ENCODE data around the gene ZNF804B.

Gene ZNF804B

DNA sequence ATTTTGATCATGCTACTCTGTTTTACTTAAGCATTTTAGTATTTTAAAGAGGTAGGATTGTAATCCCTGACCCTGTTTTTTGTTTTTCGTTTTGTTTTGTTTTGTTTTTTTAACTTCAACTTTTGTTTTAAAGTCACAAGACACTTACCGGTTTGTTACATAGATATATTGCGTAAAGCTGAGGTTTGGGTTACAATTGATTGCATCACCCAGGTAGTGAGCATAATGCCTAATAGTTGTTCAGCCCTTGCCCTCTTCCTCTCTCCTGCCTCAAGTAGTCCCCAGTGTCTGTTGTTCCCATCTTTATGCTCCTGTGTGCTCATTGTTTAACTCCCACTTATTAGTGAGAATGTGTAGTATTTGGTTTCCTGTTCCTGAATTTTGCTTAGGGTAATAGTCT, 129.2 kb downstream of the ZNF804B start:
- 83 to 93% methylated on average over 3 of the region's 3 CpGs for WGBS, 2 experiments
- Histone ChIP-seq H3K27me3 (ENCODE audit: control insufficient read depth, insufficient read depth, low read length, poor library complexity, severe bottlenecking) (no peaks in the 10 kb centered on the region), H3K9me3 (ENCODE audit: control insufficient read depth, low read length) (no peaks in the 10 kb centered on the region), H3K4me1 (ENCODE audit: control insufficient read depth, insufficient read depth, low read length) (no peaks in the 10 kb centered on the region), H3K27ac (ENCODE audit: insufficient read depth, low read depth, low read length, poor library complexity, severe bottlenecking) (no peak overlapping the region), H3K4me3 (ENCODE audit: insufficient read depth, low read depth, low read length) (no peak overlapping the region), H3K36me3 (ENCODE audit: control insufficient read depth, insufficient read depth, low read length) (no peaks in the 10 kb centered on the region)

DNA sequence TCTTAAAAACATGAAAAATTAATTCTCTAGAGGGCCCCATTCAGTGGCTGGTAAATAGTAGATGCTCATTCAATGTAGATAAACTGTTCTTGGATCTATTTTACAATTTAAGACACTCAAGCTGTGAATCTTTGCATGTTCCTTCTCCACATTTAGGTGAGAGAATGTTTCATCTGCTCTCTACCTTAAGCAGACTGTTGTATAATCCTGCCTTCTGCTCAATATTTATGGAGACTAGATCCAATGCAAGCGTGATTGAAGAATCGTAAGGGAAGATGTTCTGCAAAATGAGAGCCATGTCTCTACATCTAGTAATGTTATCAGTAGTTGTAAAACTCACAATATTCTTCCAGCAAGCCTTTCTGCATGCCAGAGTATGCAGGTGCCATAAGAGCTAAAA, 151.0 kb downstream of the ZNF804B start:
- 89 to 100% methylated on average over 2 of the region's 2 CpGs for WGBS, 2 experiments

DNA sequence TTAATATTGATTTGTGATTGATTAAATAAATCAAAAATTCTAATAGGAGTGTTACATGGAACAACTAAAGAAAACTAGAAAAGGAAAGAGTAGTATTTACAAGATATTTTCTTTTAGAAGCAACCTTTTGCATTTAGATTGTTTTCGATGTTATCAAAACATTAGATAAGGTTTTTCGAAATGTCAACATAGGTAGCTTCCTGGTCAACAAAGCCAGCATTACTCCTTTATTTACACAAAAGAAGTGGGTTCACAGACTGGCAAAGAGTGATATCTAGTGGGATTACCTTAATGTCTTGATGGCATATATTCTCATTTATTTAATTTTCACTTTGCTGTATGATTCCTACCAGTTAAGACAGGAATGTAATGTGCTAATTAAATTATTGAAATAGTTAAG, 153.4 kb downstream of the ZNF804B start:
- H3K36me3 ChIP-seq (ENCODE audit: control insufficient read depth, insufficient read depth, low read length), result no peaks in the 10 kb centered on the region
- H3K4me3 ChIP-seq (ENCODE audit: insufficient read depth, low read depth, low read length), result no peak overlapping the region
- H3K27me3 ChIP-seq (ENCODE audit: control insufficient read depth, insufficient read depth, low read length, poor library complexity, severe bottlenecking), result no peaks in the 10 kb centered on the region
- 96% methylated on average over 2 of the region's 2 CpGs; no CpG with 5 or more reads in 1 of the 2 experiments for WGBS, 2 experiments
- no peaks in the 10 kb centered on the region for H3K9me3 ChIP-seq (ENCODE audit: control insufficient read depth, low read length)
- H3K27ac ChIP-seq (ENCODE audit: insufficient read depth, low read depth, low read length, poor library complexity, severe bottlenecking), result no peak overlapping the region
- no peaks in the 10 kb centered on the region for H3K4me1 ChIP-seq (ENCODE audit: control insufficient read depth, insufficient read depth, low read length)

More for the DNA sequence above, 151.0 kb downstream of the ZNF804B start:
- no peaks in the 10 kb centered on the region for H3K4me1 ChIP-seq (ENCODE audit: control insufficient read depth, insufficient read depth, low read length)
- no peaks in the 10 kb centered on the region for H3K36me3 ChIP-seq (ENCODE audit: control insufficient read depth, insufficient read depth, low read length)
- H3K27ac ChIP-seq (ENCODE audit: insufficient read depth, low read depth, low read length, poor library complexity, severe bottlenecking), result no peak overlapping the region
- no peaks in the 10 kb centered on the region for H3K9me3 ChIP-seq (ENCODE audit: control insufficient read depth, low read length)
- no peaks in the 10 kb centered on the region for H3K27me3 ChIP-seq (ENCODE audit: control insufficient read depth, insufficient read depth, low read length, poor library complexity, severe bottlenecking)
- H3K4me3 ChIP-seq (ENCODE audit: insufficient read depth, low read depth, low read length), result no peak overlapping the region

DNA sequence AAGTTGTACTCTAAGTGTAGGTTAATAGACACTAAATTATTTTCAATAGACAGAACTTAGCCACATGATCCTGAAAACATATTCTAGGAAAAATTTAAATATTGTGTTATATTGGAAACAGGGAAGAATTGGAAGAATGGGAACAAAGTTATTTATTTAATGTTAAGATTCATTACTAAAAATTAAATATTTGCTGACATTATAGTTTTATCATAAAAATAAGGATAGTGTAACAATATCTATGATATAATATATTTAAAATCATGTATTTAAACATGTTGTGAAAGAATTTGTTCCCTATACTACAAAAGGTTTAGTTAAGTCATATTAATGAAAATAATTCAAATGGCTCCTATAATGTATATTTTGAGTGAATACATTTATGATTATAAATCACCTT, 156.1 kb downstream of the ZNF804B start:
- Histone ChIP-seq H3K4me1 (ENCODE audit: control insufficient read depth, insufficient read depth, low read length) (no peaks in the 10 kb centered on the region), H3K36me3 (ENCODE audit: control insufficient read depth, insufficient read depth, low read length) (no peaks in the 10 kb centered on the region), H3K4me3 (ENCODE audit: insufficient read depth, low read depth, low read length) (no peak overlapping the region), H3K9me3 (ENCODE audit: control insufficient read depth, low read length) (no peaks in the 10 kb centered on the region), H3K27ac (ENCODE audit: insufficient read depth, low read depth, low read length, poor library complexity, severe bottlenecking) (no peak overlapping the region), H3K27me3 (ENCODE audit: control insufficient read depth, insufficient read depth, low read length, poor library complexity, severe bottlenecking) (no peaks in the 10 kb centered on the region)

DNA sequence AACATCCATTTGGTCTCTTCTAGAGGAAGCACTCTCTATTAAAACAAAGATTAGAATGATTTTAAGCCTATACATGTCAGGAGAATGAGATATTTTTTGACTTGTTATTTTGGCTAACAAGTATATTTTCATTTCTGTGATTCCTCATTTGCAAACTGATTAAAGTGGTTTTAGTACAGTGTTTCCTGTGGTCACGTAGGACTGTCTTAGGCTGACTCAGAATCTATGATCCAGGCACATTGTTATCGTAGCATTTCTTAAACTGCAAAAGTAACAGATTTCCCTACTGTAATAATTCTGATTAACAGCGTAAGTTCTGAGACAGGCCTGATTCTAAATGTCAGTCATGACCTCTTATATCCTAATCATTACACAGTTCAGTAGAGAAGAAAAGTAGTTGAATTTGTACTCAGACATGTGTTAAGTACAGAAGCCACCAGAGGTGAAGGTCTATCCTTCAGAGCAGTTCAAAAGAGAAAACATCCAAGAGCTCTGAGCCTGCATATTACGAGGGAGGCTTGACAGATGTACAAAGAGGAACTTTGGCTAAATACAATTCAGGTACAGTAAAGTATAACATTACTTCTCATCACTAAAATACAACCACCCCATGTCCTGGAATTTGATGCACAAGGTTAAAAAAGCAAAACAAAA, 160.1 kb downstream of the ZNF804B start:
- Histone ChIP-seq H3K27me3 (ENCODE audit: control insufficient read depth, insufficient read depth, low read length, poor library complexity, severe bottlenecking) (no peaks in the 10 kb centered on the region), H3K36me3 (ENCODE audit: control insufficient read depth, insufficient read depth, low read length) (no peaks in the 10 kb centered on the region), H3K4me1 (ENCODE audit: control insufficient read depth, insufficient read depth, low read length) (no peaks in the 10 kb centered on the region), H3K9me3 (ENCODE audit: control insufficient read depth, low read length) (no peaks in the 10 kb centered on the region), H3K27ac (ENCODE audit: insufficient read depth, low read depth, low read length, poor library complexity, severe bottlenecking) (no peak overlapping the region), H3K4me3 (ENCODE audit: insufficient read depth, low read depth, low read length) (no peak overlapping the region)
- 91% methylated on average over 4 of the region's 4 CpGs for WGBS, 2 experiments

DNA sequence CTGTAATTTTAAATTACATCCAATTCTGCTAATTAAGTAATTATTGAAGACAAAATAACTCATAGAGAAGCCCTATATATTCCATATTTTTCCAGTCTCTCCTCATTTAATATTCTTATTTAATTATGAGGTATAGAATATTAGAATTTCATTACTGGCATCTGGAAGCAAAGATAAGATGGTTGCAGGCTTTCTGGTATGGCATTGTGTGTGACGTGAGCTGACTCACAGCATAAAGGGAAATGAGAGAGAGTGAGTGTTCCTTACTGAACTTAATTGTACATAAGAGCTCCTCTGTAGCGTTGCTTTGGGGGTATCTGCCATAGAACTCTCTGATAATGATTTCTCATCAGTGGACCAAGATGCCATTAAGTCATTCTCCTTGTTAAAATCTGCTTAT, 163.4 kb downstream of the ZNF804B start:
- no peak overlapping the region for H3K4me3 ChIP-seq (ENCODE audit: insufficient read depth, low read depth, low read length)
- no peaks in the 10 kb centered on the region for H3K9me3 ChIP-seq (ENCODE audit: control insufficient read depth, low read length)
- no peaks in the 10 kb centered on the region for H3K4me1 ChIP-seq (ENCODE audit: control insufficient read depth, insufficient read depth, low read length)
- H3K27me3 ChIP-seq (ENCODE audit: control insufficient read depth, insufficient read depth, low read length, poor library complexity, severe bottlenecking), result no peaks in the 10 kb centered on the region
- WGBS, 2 experiments, result 85 to 96% methylated on average over 2 of the region's 2 CpGs
- H3K27ac ChIP-seq (ENCODE audit: insufficient read depth, low read depth, low read length, poor library complexity, severe bottlenecking), result no peak overlapping the region
- no peaks in the 10 kb centered on the region for H3K36me3 ChIP-seq (ENCODE audit: control insufficient read depth, insufficient read depth, low read length)

DNA sequence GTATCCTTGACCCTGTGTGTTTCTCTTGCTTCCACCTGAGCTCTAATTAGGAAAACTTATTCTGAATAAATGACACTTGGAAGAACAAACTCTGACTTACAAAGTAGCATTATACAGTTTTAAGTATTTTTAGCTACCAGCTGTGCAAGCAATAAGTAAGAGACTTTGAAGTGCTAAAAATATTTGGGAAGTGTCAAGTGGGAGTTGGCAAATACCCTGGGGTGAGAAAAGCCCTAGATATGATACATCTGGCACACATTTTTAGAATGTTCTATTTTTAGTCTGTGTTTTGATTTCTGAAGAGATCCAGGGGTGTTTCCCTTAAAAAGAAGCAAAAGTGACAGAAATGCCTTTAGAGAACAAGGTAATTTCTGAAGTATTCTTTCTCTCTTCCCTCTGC, 168.8 kb downstream of the ZNF804B start:
- H3K9me3 ChIP-seq (ENCODE audit: control insufficient read depth, low read length), result no peaks in the 10 kb centered on the region
- no peaks in the 10 kb centered on the region for H3K36me3 ChIP-seq (ENCODE audit: control insufficient read depth, insufficient read depth, low read length)
- H3K27ac ChIP-seq (ENCODE audit: insufficient read depth, low read depth, low read length, poor library complexity, severe bottlenecking), result no peak overlapping the region
- no peaks in the 10 kb centered on the region for H3K27me3 ChIP-seq (ENCODE audit: control insufficient read depth, insufficient read depth, low read length, poor library complexity, severe bottlenecking)
- no peaks in the 10 kb centered on the region for H3K4me1 ChIP-seq (ENCODE audit: control insufficient read depth, insufficient read depth, low read length)
- H3K4me3 ChIP-seq (ENCODE audit: insufficient read depth, low read depth, low read length), result no peak overlapping the region

DNA sequence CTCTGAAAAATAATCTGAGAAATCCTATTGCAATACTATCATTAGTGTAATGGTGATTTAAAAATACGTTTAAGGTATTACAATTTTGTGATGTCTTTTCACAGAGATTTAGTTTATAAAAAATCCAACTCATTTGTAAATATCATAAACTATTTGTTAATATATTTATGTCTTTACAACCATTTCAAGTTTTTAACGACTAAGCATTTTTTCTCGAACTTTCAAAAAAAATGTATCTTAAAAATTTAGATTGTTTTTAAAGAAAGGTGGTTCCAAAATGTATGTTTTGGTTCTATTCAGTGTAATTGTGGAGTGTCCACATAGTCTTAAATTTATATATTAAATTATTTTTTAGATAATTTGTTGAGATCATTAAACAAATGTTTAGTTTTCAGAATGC, 170.2 kb downstream of the ZNF804B start:
- H3K36me3 ChIP-seq (ENCODE audit: control insufficient read depth, insufficient read depth, low read length), result no peaks in the 10 kb centered on the region
- no peaks in the 10 kb centered on the region for H3K9me3 ChIP-seq (ENCODE audit: control insufficient read depth, low read length)
- no peak overlapping the region for H3K4me3 ChIP-seq (ENCODE audit: insufficient read depth, low read depth, low read length)
- H3K27me3 ChIP-seq (ENCODE audit: control insufficient read depth, insufficient read depth, low read length, poor library complexity, severe bottlenecking), result no peaks in the 10 kb centered on the region
- no peak overlapping the region for H3K27ac ChIP-seq (ENCODE audit: insufficient read depth, low read depth, low read length, poor library complexity, severe bottlenecking)
- H3K4me1 ChIP-seq (ENCODE audit: control insufficient read depth, insufficient read depth, low read length), result no peaks in the 10 kb centered on the region
- WGBS, 2 experiments, result no CpG with 5 or more reads among the region's 3 CpGs

DNA sequence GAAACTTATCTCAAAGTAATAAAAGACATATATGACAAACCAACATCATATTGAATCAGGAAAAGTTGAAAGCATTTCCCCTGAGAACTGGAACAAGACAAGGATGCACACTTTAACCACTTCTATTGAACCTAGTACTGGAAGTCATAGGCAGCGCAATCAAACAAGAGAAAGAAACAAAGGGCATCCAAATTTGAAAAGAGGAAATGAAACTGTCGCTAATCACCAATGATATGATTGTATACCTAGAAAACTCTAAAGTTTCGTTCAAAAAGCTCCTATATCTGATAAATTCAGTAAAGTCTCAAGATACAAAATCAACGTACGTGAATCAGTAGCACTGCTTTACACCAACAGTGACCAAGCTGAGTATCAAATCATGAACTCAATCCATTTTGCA, 173.8 kb downstream of the ZNF804B start:
- Histone ChIP-seq H3K27ac (ENCODE audit: insufficient read depth, low read depth, low read length, poor library complexity, severe bottlenecking) (no peak overlapping the region), H3K4me1 (ENCODE audit: control insufficient read depth, insufficient read depth, low read length) (no peaks in the 10 kb centered on the region), H3K4me3 (ENCODE audit: insufficient read depth, low read depth, low read length) (no peak overlapping the region), H3K9me3 (ENCODE audit: control insufficient read depth, low read length) (no peaks in the 10 kb centered on the region), H3K36me3 (ENCODE audit: control insufficient read depth, insufficient read depth, low read length) (no peaks in the 10 kb centered on the region), H3K27me3 (ENCODE audit: control insufficient read depth, insufficient read depth, low read length, poor library complexity, severe bottlenecking) (no peaks in the 10 kb centered on the region)
- WGBS, 2 experiments, result 88 to 90% methylated on average over 5 of the region's 5 CpGs

DNA sequence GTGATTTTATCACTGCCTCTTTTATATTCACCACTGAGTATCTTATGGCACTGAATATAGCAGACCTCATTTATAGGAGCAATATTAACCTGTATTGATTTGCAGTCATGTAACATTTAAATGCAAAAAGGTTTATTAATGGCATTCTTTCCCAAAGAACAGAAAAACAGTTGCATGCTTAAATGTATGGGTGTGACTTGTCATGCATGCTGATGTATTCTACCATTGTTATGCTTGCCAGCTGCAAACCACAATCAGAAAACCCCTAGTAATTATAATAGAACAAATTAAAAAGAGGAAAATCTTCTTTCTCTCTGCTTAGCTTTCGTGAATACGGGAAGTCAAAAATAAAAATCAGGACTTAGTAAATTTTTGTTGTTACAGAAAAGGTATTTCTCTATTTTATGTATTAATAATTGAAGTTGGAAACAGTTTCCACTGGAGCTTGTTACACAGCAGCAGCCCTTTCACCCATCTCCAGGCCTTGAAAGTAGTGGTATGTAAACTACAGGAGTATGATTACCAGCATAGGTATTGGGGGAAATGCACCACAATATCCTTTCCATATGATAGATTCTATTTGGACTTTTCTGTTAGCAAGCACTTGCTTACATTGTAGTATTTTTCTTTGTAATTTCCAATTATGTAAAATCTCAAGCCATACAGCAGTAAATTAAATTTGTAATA, 183.5 kb downstream of the ZNF804B start:
- H3K9me3 ChIP-seq (ENCODE audit: control insufficient read depth, low read length), result no peaks in the 10 kb centered on the region
- no peaks in the 10 kb centered on the region for H3K36me3 ChIP-seq (ENCODE audit: control insufficient read depth, insufficient read depth, low read length)
- 100% methylated on average over 1 of the region's 2 CpGs; no CpG with 5 or more reads in 1 of the 2 experiments for WGBS, 2 experiments
- no peak overlapping the region for H3K27ac ChIP-seq (ENCODE audit: insufficient read depth, low read depth, low read length, poor library complexity, severe bottlenecking)
- H3K4me1 ChIP-seq (ENCODE audit: control insufficient read depth, insufficient read depth, low read length), result no peaks in the 10 kb centered on the region
- no peaks in the 10 kb centered on the region for H3K27me3 ChIP-seq (ENCODE audit: control insufficient read depth, insufficient read depth, low read length, poor library complexity, severe bottlenecking)
- no peak overlapping the region for H3K4me3 ChIP-seq (ENCODE audit: insufficient read depth, low read depth, low read length)

All from ectodermal cell (in vitro differentiated cells).